LHCN-M2 (cell line): ENCODE measurements around the gene AGFG2. TPM values are rescaled to one million over a fixed set of nuclear protein-coding genes. Genes with fewer than 3 reads are reported as not detected.
"Not testable (repeated sequence)": the region's sequence is repeated elsewhere in the genome, so short reads cannot be mapped to it uniquely, and the experiment has no call there.

ENCODE experiments used
- DNase-seq: peaks from one replicate; pipeline ENCODE4 v3.0.0-alpha.2; 2012; ENCODE audit warnings: low read depth
- total RNA-seq: library from RNA; depleted of rRNA; stranded (reverse); fragments of >200 nt; gene quantifications from 2 replicates; pipeline ENCODE4 v1.2.3, GENCODE V29; 2014

Gene AGFG2
- total RNA-seq, 1 experiment from 2014 or later: 23.0 TPM

DNA sequence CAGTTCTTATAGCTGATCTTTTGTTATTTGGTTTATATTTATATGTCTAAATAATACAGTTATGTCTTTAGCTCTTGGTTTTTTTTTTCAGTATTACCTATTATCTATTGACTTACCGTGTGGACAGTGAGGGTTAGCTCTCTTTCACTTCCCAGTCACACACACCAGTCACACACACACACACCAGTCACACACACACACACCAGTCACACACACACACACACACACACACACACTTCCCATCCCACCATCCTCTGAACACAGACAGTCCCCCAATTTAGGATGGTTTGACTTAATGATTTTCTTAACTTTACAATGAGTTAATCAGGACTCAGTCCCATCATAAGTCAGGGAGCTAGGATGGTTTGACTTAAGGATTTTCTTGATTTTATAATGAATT is 18.9 kb upstream of the AGFG2 start:
- DNase-seq: no peak

DNA sequence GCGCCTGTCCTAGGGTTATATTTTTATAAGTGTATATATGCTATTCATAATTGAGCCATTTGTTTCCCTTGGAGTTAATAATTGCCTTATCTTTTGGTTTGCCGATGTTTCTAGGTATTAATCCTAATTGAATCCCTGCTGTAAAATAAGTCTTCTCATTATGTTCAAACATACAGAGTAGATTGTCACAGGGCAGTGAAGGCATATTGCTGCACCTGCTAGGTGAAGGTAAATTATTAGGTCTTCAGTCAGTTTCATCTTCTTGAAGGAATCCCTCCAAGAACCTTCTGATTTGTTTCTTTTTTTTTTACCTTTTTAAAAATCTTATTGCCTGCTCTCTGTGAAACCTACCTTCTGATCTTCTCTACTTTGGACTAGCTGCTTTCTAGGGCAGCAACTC is 17.9 kb upstream of the AGFG2 start:
- no peak for DNase-seq

- DNase-seq: not testable (repeated sequence)
These were observed 17.0 kb upstream of the AGFG2 start for GRCh38 chr7:100521909-100522593.

DNA sequence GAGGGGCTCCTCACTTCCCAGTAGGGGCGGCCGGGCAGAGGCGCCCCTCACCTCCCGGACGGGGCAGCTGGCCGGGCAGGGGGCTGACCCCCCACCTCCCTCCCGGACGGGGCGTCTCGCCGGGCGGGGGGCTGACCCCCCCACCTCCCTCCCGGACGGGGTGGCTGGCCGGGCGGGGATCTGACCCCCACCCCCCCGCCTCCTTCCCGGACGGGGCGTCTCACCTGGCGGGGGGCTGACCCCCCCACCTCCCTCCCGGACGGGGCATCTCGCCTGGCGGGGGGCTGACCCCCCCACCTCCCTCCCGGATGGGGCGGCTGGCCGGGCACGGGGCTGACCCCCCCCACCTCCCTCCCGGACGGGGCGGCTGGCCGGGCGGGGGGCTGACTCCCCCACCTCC is 15.8 kb upstream of the AGFG2 start:
- DNase-seq: not testable (repeated sequence)

GRCh38 chr7:100528108-100528866 is 10.7 kb upstream of the AGFG2 start:
- DNase-seq: not testable (repeated sequence)

GRCh38 chr7:100532165-100533022 is 6.6 kb upstream of the AGFG2 start:
- DNase-seq: no peak

DNA sequence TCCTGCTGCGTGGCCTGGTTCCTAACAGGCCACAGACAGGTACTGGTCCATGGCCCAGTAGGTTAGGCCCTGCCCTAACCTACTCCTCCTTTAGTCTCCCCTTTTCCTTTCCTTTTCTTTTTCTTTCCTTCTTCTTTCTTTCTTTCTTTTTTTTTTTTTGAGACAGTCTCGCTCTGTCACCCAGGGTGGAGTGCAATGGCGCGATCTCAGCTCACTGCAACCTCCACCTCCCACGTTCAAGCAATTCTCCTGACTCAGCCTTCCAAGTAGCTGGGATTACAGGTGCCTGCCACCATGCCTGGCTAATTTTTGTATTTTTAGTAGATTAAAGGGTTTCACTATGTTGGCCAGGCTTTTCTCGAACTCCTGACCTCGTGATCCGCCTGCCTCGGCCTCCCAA is 3.0 kb upstream of the AGFG2 start:
- DNase-seq: not testable (repeated sequence)

GRCh38 chr7:100536695-100537094 is 2.3 kb upstream of the AGFG2 start:
- not testable (repeated sequence) for DNase-seq

- no peak for DNase-seq
These were observed 702 bp upstream of the AGFG2 start for GRCh38 chr7:100538348-100538653.

DNA sequence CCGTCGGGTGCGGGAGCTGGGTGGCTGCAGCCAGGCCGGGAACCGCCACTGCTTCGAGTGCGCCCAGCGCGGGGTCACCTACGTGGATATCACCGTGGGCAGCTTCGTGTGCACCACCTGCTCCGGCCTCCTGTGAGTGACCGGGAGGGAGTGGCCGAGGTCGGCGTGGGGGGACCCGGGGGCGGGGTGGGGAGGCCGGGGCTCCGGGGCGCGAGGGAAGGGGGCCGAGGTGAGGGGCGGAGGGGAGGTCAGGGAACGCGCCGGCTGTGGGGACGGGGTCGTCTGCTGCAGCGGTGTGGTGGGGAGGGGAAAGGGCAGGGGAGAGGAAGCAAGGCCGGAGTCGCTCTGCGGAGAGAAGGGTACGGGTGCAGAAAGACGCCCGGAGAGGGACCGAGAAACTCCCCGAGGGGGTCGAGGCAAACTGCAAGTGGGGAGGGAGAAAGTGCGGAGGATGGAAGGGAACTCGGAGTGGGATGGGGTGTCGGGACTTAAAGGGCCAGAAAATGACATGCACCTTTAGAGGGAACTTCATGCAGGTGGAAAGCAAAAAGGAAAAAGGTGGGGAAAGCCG is 518 bp downstream of the AGFG2 start:
- no peak for DNase-seq

GRCh38 chr7:100540073-100540723 is 1.2 kb downstream of the AGFG2 start:
- DNase-seq: no peak

- not testable (repeated sequence) for DNase-seq
These were observed 2.3 kb downstream of the AGFG2 start for GRCh38 chr7:100541309-100541708.

DNA sequence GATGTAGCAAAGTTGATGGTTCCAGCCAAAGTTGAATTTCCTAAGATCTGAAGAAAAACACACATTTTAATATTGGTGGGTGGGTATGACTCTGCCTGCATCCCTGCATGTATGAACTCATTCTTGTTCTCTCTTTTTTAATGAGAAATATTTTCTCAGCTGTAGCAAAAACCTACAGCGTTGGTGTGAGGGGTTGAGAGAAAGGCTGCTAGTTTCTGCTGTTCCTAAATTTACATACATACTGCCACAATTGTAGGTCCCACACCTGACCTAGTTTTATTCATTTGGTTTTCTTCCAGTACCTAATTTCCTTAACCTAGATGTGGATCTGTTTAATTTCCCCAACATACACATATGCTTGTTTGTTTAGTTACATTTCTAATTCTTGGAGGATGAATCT is 4.6 kb downstream of the AGFG2 start:
- DNase-seq: no peak

- no peak for DNase-seq
These were observed 5.4 kb downstream of the AGFG2 start for GRCh38 chr7:100544386-100544785.

DNA sequence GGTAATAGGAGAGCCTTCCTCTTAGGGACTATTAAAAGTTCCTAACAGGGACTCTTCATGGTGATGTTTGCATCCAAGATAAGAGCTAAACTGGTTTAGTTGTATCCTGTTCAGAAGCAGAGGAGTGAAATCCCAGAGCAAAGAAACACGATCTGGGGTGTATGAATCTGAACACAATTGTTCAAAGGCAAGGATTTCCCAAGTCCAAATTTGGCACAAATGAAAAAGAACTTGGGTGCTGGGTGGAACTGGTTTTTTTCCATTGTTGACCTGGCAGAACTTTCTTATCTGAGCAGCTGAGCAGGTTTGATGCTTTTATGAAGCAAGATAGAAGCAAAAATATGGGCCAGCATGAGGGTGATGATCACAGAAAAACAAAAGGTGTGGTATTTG is 6.0 kb downstream of the AGFG2 start:
- DNase-seq: peak; percentile 46

- DNase-seq: peak; percentile 93
These were observed 6.5 kb downstream of the AGFG2 start for GRCh38 chr7:100545360-100546128.

GRCh38 chr7:100546129-100546925 is 7.3 kb downstream of the AGFG2 start:
- no peak for DNase-seq

- DNase-seq: no peak
These were observed 8.2 kb downstream of the AGFG2 start for GRCh38 chr7:100546926-100547800.

DNA sequence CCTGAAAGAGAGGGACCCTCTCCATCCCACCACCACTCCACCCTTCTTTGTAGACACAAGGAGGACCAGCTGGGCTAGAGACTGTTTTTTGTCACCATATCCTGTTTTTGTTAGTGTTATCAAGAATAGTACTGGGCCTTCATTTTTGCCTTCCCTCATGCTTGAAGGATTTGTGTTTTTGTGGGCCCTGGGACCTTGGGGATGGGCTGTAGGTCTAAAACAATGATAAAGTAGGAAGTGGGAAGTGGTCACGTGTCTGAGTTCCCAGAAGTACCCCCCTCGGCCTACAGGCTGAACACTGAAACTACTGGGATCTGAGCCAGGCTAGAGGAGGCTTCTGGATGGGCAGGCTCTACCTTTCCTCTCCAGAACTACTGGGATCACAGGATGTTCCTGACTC is 8.9 kb downstream of the AGFG2 start:
- no peak for DNase-seq
